HepG2 (cell line): ENCODE data around the gene DUSP22. TPM values are rescaled to one million over a fixed set of nuclear protein-coding genes. Genes with fewer than 3 reads are reported as not detected.
"Not testable (repeated sequence)": the region's sequence is repeated elsewhere in the genome, so short reads cannot be mapped to it uniquely, and the experiment has no call there.

Source experiments
- ATAC-seq: fragments of 200-7000 bp; cut with Tn5 transposase; 3 replicates; pipeline ENCODE4 v1.9.1; 2020; ENCODE audit warnings: mild to moderate bottlenecking, moderate library complexity
- BruUV-seq: library from RNA; stranded (reverse); fragments of 400-500 nt; replicated peaks from 2 replicates; lab custom pipeline; 2021; lab: Mats Ljungman, UMichigan
- CTCF ChIA-PET: fragments of 300-600 bp; formaldehyde crosslinking; extraction: SDS; loops from one replicate; lab custom pipeline; 2021; ENCODE audit warnings: low total read pairs, inconsistent platforms, low intra/inter-chr PET ratio; lab: Yijun Ruan, JAX
- POLR2A ChIA-PET: fragments of 350-600 bp; sonication (Branson Sonifier 250); formaldehyde crosslinking; loops from one replicate; lab custom pipeline; 2020; ENCODE audit warnings: antibody characterized with exemption, inconsistent platforms; lab: Yijun Ruan, JAX
- DNase-seq: peaks from one replicate; pipeline ENCODE4 v3.0.0-alpha.2; 2015; ENCODE audit warnings: low spot score
- FAIRE-seq: peaks from 3 replicates; lab custom pipeline; 2011; peaks lifted over from hg19 to GRCh38; lab: Jason Lieb, UNC
- H2AFZ ChIP-seq: one replicate; pipeline ENCODE4 v1.6.1; 2011; ENCODE audit warnings: low read length, inconsistent platforms
- H3K27ac ChIP-seq: fragments of 300-600 bp; 3 replicates; pipeline ENCODE4 v1.8.0; 2011; ENCODE audit warnings: mixed run types, mild to moderate bottlenecking, mixed read lengths, low read length, inconsistent platforms; ENCODE audit not compliant: insufficient read depth; ENCODE audit errors: extremely low read length
- H3K27me3 ChIP-seq, 2 experiments: fragments of 200-600 bp in 1 of 2; 2 replicates in 1 of 2; 3 replicates in 1 of 2; pipeline versions ENCODE4 v1.6.0 to v1.8.0; 2011; ENCODE audit warnings: low read length in 2 of 2, mild to moderate bottlenecking in 2 of 2, moderate library complexity in 2 of 2, inconsistent platforms in 1 of 2; ENCODE audit not compliant: insufficient read depth in 2 of 2, control insufficient read depth in 1 of 2
- H3K36me3 ChIP-seq, 2 experiments: fragments of 200-600 bp in 1 of 2; replicated peaks in 1 of 2; 2 replicates in 1 of 2; 3 replicates in 1 of 2; pipeline versions ENCODE4 v1.5.1 to v1.8.0; 2011; ENCODE audit warnings: low read length in 2 of 2, inconsistent platforms in 1 of 2; ENCODE audit not compliant: insufficient read depth in 2 of 2, control insufficient read depth in 1 of 2
- H3K4me1 ChIP-seq: 2 replicates; pipeline ENCODE4 v1.5.1; 2012; ENCODE audit warnings: low read length, inconsistent platforms; ENCODE audit not compliant: insufficient read depth
- H3K4me2 ChIP-seq: 2 replicates; pipeline ENCODE4 v1.6.0; 2011; ENCODE audit warnings: low read depth, low read length, inconsistent platforms
- H3K4me3 ChIP-seq, 3 experiments: fragments of 200-600 bp in 1 of 3; sonication (generic), shearing (Covaris generic) in 1 of 3; replicated peaks in 1 of 3; 2 replicates each; pipeline ENCODE4 v1.5.1; 2011 to 2016; ENCODE audit warnings: low read length in 3 of 3, inconsistent platforms in 2 of 3, low read depth in 2 of 3, mild to moderate bottlenecking in 2 of 3, control low read depth in 1 of 3, mixed read lengths in 1 of 3; ENCODE audit not compliant: insufficient read depth in 1 of 3
- H3K79me2 ChIP-seq: one replicate; pipeline ENCODE4 v1.6.1; 2011; ENCODE audit warnings: low read length, inconsistent platforms; ENCODE audit not compliant: insufficient read depth
- H3K9ac ChIP-seq: 2 replicates; pipeline ENCODE4 v1.6.0; 2011; ENCODE audit warnings: mild to moderate bottlenecking, low read depth, low read length, inconsistent platforms; ENCODE audit not compliant: insufficient read depth
- H3K9me3 ChIP-seq: 2 replicates; pipeline ENCODE4 v1.5.1; 2012; ENCODE audit warnings: mild to moderate bottlenecking, low read length
- H4K20me1 ChIP-seq: 2 replicates; pipeline ENCODE4 v1.6.0; 2011; ENCODE audit warnings: inconsistent platforms, mild to moderate bottlenecking, low read length, moderate library complexity; ENCODE audit not compliant: insufficient read depth
- E2F1 ChIP-seq: sonication (generic); formaldehyde crosslinking; IDR thresholded peaks from 2 replicates; pipeline ENCODE4 v1.5.0; 2020; ENCODE audit warnings: missing genetic modification reagents
- MIER3 ChIP-seq: IDR thresholded peaks from 2 replicates; pipeline ENCODE4 v1.6.1; 2016; ENCODE audit warnings: missing compliant biosample characterization, borderline replicate concordance
- MXI1 ChIP-seq: IDR thresholded peaks from 3 replicates; pipeline ENCODE4 v1.6.1; 2012; ENCODE audit warnings: low read depth, low read length, inconsistent platforms, borderline replicate concordance
- SNAI1 ChIP-seq: sonication (generic); formaldehyde crosslinking; IDR thresholded peaks from 2 replicates; pipeline ENCODE4 v1.5.0; 2020; ENCODE audit warnings: mild to moderate bottlenecking, missing genetic modification reagents, borderline replicate concordance
- ZFP82 ChIP-seq: sonication (generic); formaldehyde crosslinking; IDR thresholded peaks from 2 replicates; pipeline ENCODE4 v1.5.1; 2020; ENCODE audit warnings: mild to moderate bottlenecking, missing genetic modification reagents, borderline replicate concordance
- ZMAT3 ChIP-seq: sonication (generic); formaldehyde crosslinking; conservative IDR thresholded peaks from 2 replicates; pipeline ENCODE4 v1.7.0; 2021; ENCODE audit warnings: missing genetic modification reagents
- WGBS: methylation state at CpG from one replicate; pipeline ENCODE4 v1.1.6; 2017; ENCODE audit warnings: low lambda C conversion rate; 5-methylcytosine and 5-hydroxymethylcytosine counted together
- in situ Hi-C: cut with HindIII; loops from 2 replicates; pipeline ENCODE4 v1.10.0; 2017; ENCODE audit warnings: low pct_unique_long_range_greater_than_20kb; ENCODE audit not compliant: extremely low pct_ligation_motif_present
- intact Hi-C: fragments of 100-400 bp; cut with micrococcal nuclease; formaldehyde crosslinking; loops from one replicate; pipeline ENCODE4 v1.10.0; 2022; ENCODE audit not compliant: unreplicated experiment
- polyA plus RNA-seq, 8 experiments: library from polyadenylated mRNA; depleted of rRNA in 3 of 8; stranded (reverse) in 7 of 8; unstranded in 1 of 8; fragments of >200 nt; fragmentation: Illumina TruSeq in 4 of 8; extraction: Trizol in 4 of 8; gene quantifications; 2 replicates each; pipeline versions ENCODE4 v1.2.1 to v1.2.3, GENCODE V29; 2011 to 2016; ENCODE audit warnings: low read depth in 4 of 8, missing spikeins in 1 of 8, mixed read lengths in 1 of 8; ENCODE audit not compliant: insufficient read depth in 1 of 8
- total RNA-seq, 5 experiments: library from RNA; depleted of rRNA; stranded (reverse); fragments of >200 nt; fragmentation: Illumina TruSeq; extraction: Trizol; gene quantifications; 2 replicates each; pipeline ENCODE4 v1.2.3, GENCODE V29; 2016; ENCODE audit warnings: low read depth in 1 of 5
- TF ChIP-seq, protein P1 (sequence below): sonication (generic); formaldehyde crosslinking; IDR thresholded peaks from 2 replicates; pipeline ENCODE4 v1.4.0; 2020; ENCODE audit warnings: mild to moderate bottlenecking, missing genetic modification reagents

DUSP22 gene
- total and polyA plus RNA-seq, 2 of the 13 experiments (the other 11 are each of a cell fraction or from before 2014, with no cell fraction given) = 20.2 to 32.8 TPM

DNA sequence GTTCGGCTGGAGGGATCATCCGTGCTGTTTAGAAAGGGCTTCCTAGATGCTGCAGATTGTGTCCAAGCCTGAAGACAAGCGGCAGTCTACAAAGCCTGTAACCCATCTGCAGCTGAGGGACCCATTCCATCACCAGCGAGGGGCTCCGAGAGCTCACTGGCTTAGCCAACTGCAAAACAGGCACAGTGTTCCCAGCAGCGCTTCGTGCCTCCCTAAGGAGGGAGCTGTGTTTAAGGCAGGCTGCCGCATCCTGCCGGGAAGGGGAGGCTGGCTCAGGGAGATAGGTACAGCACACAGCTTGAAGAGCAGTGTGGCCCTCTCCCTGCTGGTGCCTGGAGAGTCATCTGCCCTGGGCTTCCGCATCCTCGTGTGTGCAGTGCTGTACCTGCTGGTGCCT, 32.4 kb downstream of the DUSP22 start:
- Histone ChIP-seq H3K27ac (no peak overlapping the region), H3K4me2 (no peak overlapping the region), H4K20me1 (no peaks in the 10 kb centered on the region), H3K4me3 (no peak overlapping the region), H3K9ac (no peak overlapping the region), H3K36me3 (peaks cover 1 to 10% of the 10 kb centered on the region in 2 experiments; a peak in 2 of 5 replicates), H3K9me3 (no peaks in the 10 kb centered on the region), H3K79me2 (no peaks in the 10 kb centered on the region), H3K27me3 (no peaks in the 10 kb centered on the region; a peak in 2 of 5 replicates), H3K4me1 (no peaks in the 10 kb centered on the region), H2AFZ (no peak overlapping the region)
- no peak for FAIRE-seq
- no peak; the same call in 2 of the 3 replicates for ATAC-seq
- intact Hi-C loops (no loop called here), in situ Hi-C loops (no loop called here)
- no TSS peak for BruUV-seq
- POLR2A ChIA-PET = no interaction called here
- TF ChIP-seq, protein P1, sequence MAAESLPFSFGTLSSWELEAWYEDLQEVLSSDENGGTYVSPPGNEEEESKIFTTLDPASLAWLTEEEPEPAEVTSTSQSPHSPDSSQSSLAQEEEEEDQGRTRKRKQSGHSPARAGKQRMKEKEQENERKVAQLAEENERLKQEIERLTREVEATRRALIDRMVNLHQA (CRISPR knock-in tag) = no peak
- TF ChIP-seq ZFP82 (CRISPR knock-in tag) (no peak), E2F1 (CRISPR knock-in tag) (no peak), SNAI1 (0 out of 2 replicates have a peak, but pooled peaks have one; percentile 34), ZMAT3 (CRISPR knock-in tag) (no peak), MXI1 (0 out of 3 replicates have a peak, but pooled peaks have one; percentile 28), MIER3 (CRISPR knock-in tag) (no peak)
- no peak for DNase-seq
- CTCF ChIA-PET = no interaction called here
- 60% methylated on average over 11 of the region's 11 CpGs for WGBS

DNA sequence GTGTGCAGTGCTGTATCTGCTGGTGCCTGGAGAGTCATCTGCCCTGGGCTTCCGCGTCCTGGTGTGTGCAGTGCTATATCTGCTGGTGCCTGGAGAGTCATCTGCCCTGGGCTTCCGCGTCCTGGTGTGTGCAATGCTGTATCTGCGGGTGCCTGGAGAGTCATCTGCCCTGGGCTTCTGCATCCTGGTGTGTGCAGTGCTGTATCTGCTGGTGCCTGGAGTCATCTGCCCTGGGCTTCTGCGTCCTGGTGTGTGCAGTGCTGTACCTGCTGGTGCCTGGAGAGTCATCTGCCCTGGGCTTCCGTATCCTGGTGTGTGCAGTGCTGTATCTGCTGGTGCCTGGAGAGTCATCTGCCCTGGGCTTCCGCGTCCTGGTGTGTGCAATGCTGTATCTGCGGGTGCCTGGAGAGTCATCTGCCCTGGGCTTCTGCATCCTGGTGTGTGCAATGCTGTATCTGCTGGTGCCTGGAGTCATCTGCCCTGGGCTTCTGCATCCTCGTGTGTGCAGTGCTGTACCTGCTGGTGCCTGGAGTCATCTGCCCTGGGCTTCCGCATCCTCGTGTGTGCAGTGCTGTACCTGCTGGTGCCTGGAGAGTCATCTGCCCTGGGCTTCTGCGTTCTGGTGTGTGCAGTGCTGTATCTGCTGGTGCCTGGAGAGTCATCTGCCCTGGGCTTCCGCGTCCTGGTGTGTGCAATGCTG, 33.0 kb downstream of the DUSP22 start:
- FAIRE-seq, H2AFZ ChIP-seq, in situ Hi-C loops, H3K9me3 ChIP-seq, POLR2A ChIA-PET, H3K4me3 ChIP-seq, CTCF ChIA-PET, H3K9ac ChIP-seq, BruUV-seq, H3K4me1 ChIP-seq, ATAC-seq, H3K27me3 ChIP-seq, H3K4me2 ChIP-seq, H3K36me3 ChIP-seq, H3K79me2 ChIP-seq, intact Hi-C loops, H4K20me1 ChIP-seq, DNase-seq, H3K27ac ChIP-seq: not testable (repeated sequence)
- WGBS = 63% methylated on average over 15 of the region's 16 CpGs

DNA sequence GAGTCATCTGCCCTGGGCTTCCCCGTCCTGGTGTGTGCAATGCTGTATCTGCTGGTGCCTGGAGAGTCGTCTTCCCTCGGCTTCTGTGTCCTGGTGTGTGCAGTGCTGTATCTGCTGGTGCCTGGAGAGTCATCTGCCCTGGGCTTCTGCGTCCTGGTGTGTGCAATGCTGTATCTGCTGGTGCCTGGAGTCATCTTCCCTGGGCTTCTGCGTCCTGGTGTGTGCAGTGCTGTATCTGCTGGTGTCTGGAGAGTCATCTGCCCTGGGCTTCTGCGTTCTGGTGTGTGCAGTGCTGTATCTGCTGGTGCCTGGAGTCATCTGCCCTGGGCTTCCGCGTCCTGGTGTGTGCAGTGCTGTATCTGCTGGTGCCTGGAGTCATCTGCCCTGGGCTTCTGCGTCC, 33.8 kb downstream of the DUSP22 start:
- intact Hi-C loops, H3K27me3 ChIP-seq, DNase-seq, H2AFZ ChIP-seq, in situ Hi-C loops, POLR2A ChIA-PET, H3K4me3 ChIP-seq, H3K36me3 ChIP-seq, FAIRE-seq, ATAC-seq, BruUV-seq, CTCF ChIA-PET, H4K20me1 ChIP-seq, H3K27ac ChIP-seq, H3K4me1 ChIP-seq, H3K4me2 ChIP-seq, H3K9me3 ChIP-seq, H3K9ac ChIP-seq, H3K79me2 ChIP-seq: not testable (repeated sequence)
- 46% methylated on average over 8 of the region's 9 CpGs for WGBS
